ENCODE measurements around the gene PLA2R1. TPM values are rescaled to one million over a fixed set of nuclear protein-coding genes. Genes with fewer than 3 reads are reported as not detected.

PLA2R1 gene
- 10 to 100 TPM; 30.9 to 56.4 TPM for total RNA-seq
- polyA plus RNA-seq (ENCODE audit: insufficient read length in 2 of 2): 10 to 100 TPM in 1 of 2 donors, 1 to 10 TPM in 1; 4.8 to 14.0 TPM
- long read RNA-seq, donor 1: 0 reads
- long read RNA-seq, donor 2: 0 reads
- long read RNA-seq, donor 3: 0 reads
- long read RNA-seq, donor 4: 0 reads

DNA sequence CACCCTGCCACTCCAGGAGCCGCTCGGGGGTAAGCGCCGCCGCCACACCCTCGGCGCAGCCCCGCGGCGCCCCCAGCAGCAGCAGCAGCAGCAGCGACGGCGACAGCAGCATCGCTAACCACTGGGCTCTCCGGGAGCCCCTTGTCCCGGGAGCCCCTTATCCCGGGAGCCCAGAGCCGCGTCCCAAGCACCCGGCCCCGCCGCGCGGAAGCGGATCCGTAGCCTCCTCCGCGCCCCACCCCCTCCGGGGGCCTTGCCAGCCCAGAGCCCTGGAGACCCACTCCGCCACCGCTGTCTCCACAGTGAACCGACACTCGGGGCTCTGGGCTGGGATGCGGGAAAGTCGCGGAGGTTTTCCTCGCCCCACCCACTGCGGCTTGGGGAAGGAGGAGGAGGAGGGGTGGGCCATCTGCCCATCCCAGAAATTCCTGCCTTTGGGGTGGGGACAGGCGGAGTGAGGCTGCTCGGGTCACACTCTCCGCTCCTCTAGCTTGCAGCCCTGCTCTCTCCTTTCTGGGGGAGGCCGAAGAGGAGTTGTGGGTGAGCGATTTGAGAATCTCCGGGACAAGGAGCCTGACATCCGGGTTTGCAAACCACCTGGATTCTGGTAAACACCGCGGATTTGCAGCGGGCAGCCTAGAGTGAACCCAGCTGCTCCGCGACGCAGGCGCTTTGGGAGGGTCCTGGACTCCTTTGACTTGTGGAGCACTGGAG, at the start of gene PLA2R1:
Gene PLA2R1, minus strand, starts transcription at position 324 of the 714 bp plus-strand sequence. Its CDS starts 212 bp downstream, at position 112.
- H3K4me1 ChIP-seq (ENCODE audit: control insufficient read depth, insufficient read depth, low read length): peaks cover 18% of the 10 kb centered on the region
- DNase-seq (ENCODE audit: low read depth in 4 of 6, low spot score in 6 of 6): peak in 2 of 6 donors; percentile 60 to 71
- H3K27me3 ChIP-seq (ENCODE audit: control insufficient read depth, insufficient read depth, low read length): peaks cover 21% of the 10 kb centered on the region
- H3K27ac ChIP-seq (ENCODE audit: low read depth, low read length): peak within 1 kb of the TSS; percentile 6
- no peaks in the 10 kb centered on the region for H3K36me3 ChIP-seq (ENCODE audit: control insufficient read depth, insufficient read depth, low read length)
- 1% methylated on average over 48 of the region's 52 CpGs for WGBS (ENCODE audit: insufficient coverage)
- peak within 1 kb of the TSS; percentile 66 for H3K4me3 ChIP-seq (ENCODE audit: low read depth, low read length)
- no peaks in the 10 kb centered on the region for H3K9me3 ChIP-seq (ENCODE audit: control insufficient read depth, insufficient read depth, low read length)

DNA sequence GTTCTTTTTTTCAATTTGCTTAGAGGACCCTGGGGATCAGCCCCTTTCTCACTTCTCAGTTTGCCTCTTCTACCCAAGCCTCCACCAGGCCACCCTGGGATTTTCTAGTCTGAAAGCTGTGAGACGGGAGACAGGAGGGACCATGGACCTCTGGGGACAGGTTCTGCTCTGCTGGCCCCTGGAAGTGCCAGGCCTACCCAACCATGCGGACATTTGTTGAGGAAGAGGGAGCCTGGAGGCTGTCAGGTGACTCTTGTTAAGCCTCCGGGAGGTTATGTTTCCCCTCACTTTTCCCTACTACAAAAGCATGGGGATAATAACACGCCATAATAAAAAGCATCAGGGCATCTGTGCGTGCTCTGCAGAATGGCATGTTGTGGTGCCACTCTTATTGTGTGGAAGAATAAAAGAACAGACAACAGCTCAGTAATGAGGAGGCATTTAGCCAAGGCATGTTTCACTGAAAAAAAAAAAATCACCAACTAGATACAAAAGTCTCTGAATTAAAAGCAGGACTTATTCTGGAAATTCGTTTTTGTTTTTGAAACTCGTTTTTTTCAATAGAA, 48.3 kb upstream of the PLA2R1 start:
- Histone ChIP-seq H3K4me1 (ENCODE audit: control insufficient read depth, insufficient read depth, low read length) (no peaks in the 10 kb centered on the region), H3K9me3 (ENCODE audit: control insufficient read depth, insufficient read depth, low read length) (no peaks in the 10 kb centered on the region), H3K36me3 (ENCODE audit: control insufficient read depth, insufficient read depth, low read length) (no peaks in the 10 kb centered on the region), H3K4me3 (ENCODE audit: low read depth, low read length) (no peak overlapping the region), H3K27ac (ENCODE audit: low read depth, low read length) (no peak overlapping the region), H3K27me3 (ENCODE audit: control insufficient read depth, insufficient read depth, low read length) (no peaks in the 10 kb centered on the region)
- no peak for DNase-seq (ENCODE audit: low read depth in 4 of 6, low spot score in 6 of 6)
- 100% methylated on average over 1 of the region's 7 CpGs for WGBS (ENCODE audit: insufficient coverage)

DNA sequence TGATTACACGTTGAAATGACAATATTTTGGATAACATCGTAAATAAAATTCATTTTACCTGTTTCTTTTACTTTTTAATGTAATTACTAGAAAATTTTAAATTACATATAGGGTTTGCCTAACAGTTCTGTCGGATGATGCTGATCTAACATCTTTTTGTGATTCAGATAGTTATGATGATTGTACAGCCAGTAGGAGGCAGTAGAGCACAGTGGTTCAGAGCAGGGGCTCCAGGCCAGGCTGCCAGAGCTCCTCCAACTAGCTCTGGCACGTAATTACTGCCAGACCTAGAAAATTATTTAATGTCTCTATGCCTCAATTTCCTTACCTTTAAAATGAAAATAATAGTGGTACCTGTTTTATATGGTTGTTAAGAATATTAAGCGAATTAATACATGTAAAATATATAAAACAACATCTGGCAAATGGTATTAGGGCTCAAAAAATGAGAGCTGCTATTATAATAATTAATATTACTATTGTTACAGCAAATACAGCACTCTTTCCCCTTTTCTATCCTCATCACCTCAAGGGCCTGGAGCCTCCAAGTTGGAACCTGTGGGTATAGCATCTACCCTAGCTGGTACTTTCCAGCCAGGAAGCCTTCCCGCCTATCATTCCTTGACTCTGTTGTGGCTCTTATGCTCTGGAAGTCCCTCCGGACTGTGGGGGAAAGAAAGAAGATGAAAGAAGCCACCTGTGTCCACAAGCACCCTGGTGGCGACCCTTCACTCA, 47.7 kb upstream of the PLA2R1 start:
- Histone ChIP-seq H3K27ac (ENCODE audit: low read depth, low read length) (no peak overlapping the region), H3K36me3 (ENCODE audit: control insufficient read depth, insufficient read depth, low read length) (no peaks in the 10 kb centered on the region), H3K4me3 (ENCODE audit: low read depth, low read length) (no peak overlapping the region), H3K9me3 (ENCODE audit: control insufficient read depth, insufficient read depth, low read length) (no peaks in the 10 kb centered on the region), H3K4me1 (ENCODE audit: control insufficient read depth, insufficient read depth, low read length) (no peaks in the 10 kb centered on the region), H3K27me3 (ENCODE audit: control insufficient read depth, insufficient read depth, low read length) (no peaks in the 10 kb centered on the region)
- DNase-seq (ENCODE audit: low read depth in 4 of 6, low spot score in 6 of 6): peak; percentile 26 to 86 (median 56)
- WGBS (ENCODE audit: insufficient coverage): 100% methylated on average over 1 of the region's 8 CpGs

DNA sequence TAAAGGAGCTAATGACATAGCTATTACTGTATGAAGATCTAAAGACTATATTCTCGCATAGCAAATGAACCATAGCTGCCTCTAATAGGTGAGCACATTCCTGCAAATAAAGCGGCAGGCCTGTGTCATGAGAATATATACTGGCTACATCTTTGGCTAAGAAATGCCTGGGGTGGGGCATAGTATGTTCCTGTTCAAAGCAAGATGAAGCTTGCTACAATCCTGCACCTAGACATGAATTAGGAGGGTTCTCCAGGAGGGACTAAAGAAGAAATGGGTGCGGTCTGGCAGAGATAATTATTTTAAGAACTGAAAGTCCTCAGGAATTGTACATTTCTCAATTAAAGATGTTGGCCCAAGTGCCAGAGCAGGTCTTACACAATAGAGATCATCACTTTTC, 46.8 kb upstream of the PLA2R1 start:
- Histone ChIP-seq H3K27me3 (ENCODE audit: control insufficient read depth, insufficient read depth, low read length) (no peaks in the 10 kb centered on the region), H3K9me3 (ENCODE audit: control insufficient read depth, insufficient read depth, low read length) (no peaks in the 10 kb centered on the region), H3K4me3 (ENCODE audit: low read depth, low read length) (no peak overlapping the region), H3K27ac (ENCODE audit: low read depth, low read length) (no peak overlapping the region), H3K4me1 (ENCODE audit: control insufficient read depth, insufficient read depth, low read length) (no peaks in the 10 kb centered on the region), H3K36me3 (ENCODE audit: control insufficient read depth, insufficient read depth, low read length) (no peaks in the 10 kb centered on the region)
- 84% methylated on average over 3 of the region's 3 CpGs for WGBS (ENCODE audit: insufficient coverage)
- DNase-seq (ENCODE audit: low read depth in 4 of 6, low spot score in 6 of 6): no peak

DNA sequence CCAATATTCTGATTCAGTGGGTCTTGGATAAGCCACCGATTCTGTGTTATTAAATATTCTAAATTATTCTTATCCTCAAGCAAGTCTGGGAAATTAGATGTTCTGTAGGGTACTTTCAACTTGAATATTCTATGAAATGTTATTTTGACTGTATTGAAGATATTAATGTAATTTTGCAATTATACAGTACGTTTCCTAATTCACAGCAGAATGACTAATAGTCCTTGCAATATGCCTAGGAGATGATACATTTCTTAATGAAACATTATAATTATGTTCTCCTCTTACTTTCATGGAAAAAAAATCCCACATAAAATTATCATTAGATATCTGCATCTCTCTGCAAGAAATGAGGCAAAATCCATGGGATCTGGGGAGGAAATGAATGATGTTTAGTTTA, 46.2 kb upstream of the PLA2R1 start:
- WGBS (ENCODE audit: insufficient coverage): no CpG with 5 or more reads among the region's 2 CpGs
- DNase-seq (ENCODE audit: low read depth in 4 of 6, low spot score in 6 of 6): no peak
- Histone ChIP-seq H3K4me1 (ENCODE audit: control insufficient read depth, insufficient read depth, low read length) (no peaks in the 10 kb centered on the region), H3K36me3 (ENCODE audit: control insufficient read depth, insufficient read depth, low read length) (no peaks in the 10 kb centered on the region), H3K4me3 (ENCODE audit: low read depth, low read length) (no peak overlapping the region), H3K27me3 (ENCODE audit: control insufficient read depth, insufficient read depth, low read length) (no peaks in the 10 kb centered on the region), H3K27ac (ENCODE audit: low read depth, low read length) (no peak overlapping the region), H3K9me3 (ENCODE audit: control insufficient read depth, insufficient read depth, low read length) (no peaks in the 10 kb centered on the region)

DNA sequence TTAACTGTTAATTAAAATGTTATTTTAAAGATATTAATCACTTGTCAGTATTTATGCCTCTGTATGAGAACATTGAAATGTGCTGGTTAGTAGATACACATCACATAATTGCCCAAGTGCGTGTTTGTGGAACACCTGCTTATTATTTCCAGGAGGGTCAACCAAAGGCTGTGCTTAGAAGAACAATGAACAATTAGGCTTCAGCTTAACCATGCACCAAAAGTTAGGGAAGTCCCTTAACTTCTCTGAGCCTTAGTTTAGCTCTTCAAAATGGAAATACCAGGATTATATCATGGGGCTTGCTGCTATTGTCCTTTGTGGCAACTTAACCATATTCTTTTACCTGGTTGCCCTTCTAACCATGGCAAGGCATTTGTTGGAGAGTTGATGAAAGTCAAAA, 43.0 kb upstream of the PLA2R1 start:
- Histone ChIP-seq H3K9me3 (ENCODE audit: control insufficient read depth, insufficient read depth, low read length) (no peaks in the 10 kb centered on the region), H3K36me3 (ENCODE audit: control insufficient read depth, insufficient read depth, low read length) (no peaks in the 10 kb centered on the region), H3K27ac (ENCODE audit: low read depth, low read length) (no peak overlapping the region), H3K4me3 (ENCODE audit: low read depth, low read length) (no peak overlapping the region), H3K4me1 (ENCODE audit: control insufficient read depth, insufficient read depth, low read length) (no peaks in the 10 kb centered on the region), H3K27me3 (ENCODE audit: control insufficient read depth, insufficient read depth, low read length) (no peaks in the 10 kb centered on the region)
- WGBS (ENCODE audit: insufficient coverage): no CpG with 5 or more reads among the region's 1 CpG
- no peak for DNase-seq (ENCODE audit: low read depth in 4 of 6, low spot score in 6 of 6)

DNA sequence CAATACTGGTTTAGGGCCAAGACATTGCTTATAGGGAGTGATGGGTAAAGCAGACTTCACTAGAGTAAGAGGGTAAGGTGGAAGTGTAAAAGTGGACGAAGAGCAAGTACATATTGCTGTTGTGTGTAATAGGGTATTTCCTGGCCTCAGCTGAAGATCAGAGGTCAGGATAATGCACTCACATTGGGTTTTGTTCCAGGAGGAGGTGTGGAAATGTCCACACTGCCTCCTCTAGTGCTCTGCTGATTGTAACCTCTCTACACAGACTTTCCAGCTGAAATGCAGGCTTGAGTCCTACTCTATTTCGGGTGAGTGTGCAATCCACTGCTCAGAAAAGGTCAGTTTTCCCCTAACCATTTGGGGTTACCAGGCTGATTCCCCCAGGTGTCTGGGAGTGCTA, 41.7 kb upstream of the PLA2R1 start:
- H3K9me3 ChIP-seq (ENCODE audit: control insufficient read depth, insufficient read depth, low read length): no peaks in the 10 kb centered on the region
- no peaks in the 10 kb centered on the region for H3K4me1 ChIP-seq (ENCODE audit: control insufficient read depth, insufficient read depth, low read length)
- H3K27ac ChIP-seq (ENCODE audit: low read depth, low read length): no peak overlapping the region
- H3K36me3 ChIP-seq (ENCODE audit: control insufficient read depth, insufficient read depth, low read length): no peaks in the 10 kb centered on the region
- no peak overlapping the region for H3K4me3 ChIP-seq (ENCODE audit: low read depth, low read length)
- no peak for DNase-seq (ENCODE audit: low read depth in 4 of 6, low spot score in 6 of 6)
- WGBS (ENCODE audit: insufficient coverage): 100% methylated on average over 1 of the region's 2 CpGs
- no peaks in the 10 kb centered on the region for H3K27me3 ChIP-seq (ENCODE audit: control insufficient read depth, insufficient read depth, low read length)

DNA sequence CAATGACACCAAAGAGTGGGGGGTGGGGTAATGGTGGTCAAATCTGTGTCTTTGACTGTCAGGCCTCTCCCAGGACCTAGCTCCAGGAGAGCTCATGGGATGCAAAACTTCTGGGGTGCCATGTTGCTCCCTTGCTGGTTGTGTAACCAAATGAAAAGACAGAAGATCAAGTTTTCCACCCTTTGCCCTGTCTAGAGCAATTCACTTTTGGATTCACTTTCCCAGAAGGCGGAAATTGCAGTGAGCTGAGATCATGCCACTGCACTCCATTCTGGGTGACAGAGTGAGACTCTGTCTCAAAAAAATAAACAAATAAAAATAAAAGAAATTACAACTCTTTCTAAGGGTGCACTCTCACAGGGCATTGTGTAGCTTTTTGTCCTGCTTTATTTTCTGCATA, 34.9 kb upstream of the PLA2R1 start:
- Histone ChIP-seq H3K27me3 (ENCODE audit: control insufficient read depth, insufficient read depth, low read length) (no peaks in the 10 kb centered on the region), H3K9me3 (ENCODE audit: control insufficient read depth, insufficient read depth, low read length) (peaks cover 2% of the 10 kb centered on the region), H3K4me1 (ENCODE audit: control insufficient read depth, insufficient read depth, low read length) (no peaks in the 10 kb centered on the region), H3K4me3 (ENCODE audit: low read depth, low read length) (no peak overlapping the region), H3K27ac (ENCODE audit: low read depth, low read length) (no peak overlapping the region), H3K36me3 (ENCODE audit: control insufficient read depth, insufficient read depth, low read length) (no peaks in the 10 kb centered on the region)
- no CpG with 5 or more reads among the region's 1 CpG for WGBS (ENCODE audit: insufficient coverage)
- no peak for DNase-seq (ENCODE audit: low read depth in 4 of 6, low spot score in 6 of 6)

DNA sequence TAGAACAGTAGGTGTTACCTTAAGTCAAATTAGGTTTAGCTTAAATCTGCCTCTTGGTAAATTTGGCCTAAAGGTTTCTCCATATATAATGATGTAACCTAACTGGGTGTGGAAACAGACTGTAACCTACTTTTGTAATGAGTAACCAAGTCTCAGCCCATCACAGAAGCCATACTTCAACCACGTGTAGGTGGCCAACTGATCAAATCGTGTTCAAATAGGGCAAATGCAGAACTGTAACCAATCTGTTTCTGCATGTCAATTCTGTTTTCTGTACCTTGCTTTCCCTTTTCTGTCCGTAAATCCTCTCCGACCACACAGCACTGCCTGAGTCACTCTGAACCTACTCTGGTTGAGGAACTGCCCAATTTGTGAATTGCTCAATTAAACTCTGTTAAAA, 34.0 kb upstream of the PLA2R1 start:
- WGBS (ENCODE audit: insufficient coverage): 100% methylated on average over 1 of the region's 4 CpGs
- no peak overlapping the region for H3K4me3 ChIP-seq (ENCODE audit: low read depth, low read length)
- H3K27ac ChIP-seq (ENCODE audit: low read depth, low read length): no peak overlapping the region
- H3K4me1 ChIP-seq (ENCODE audit: control insufficient read depth, insufficient read depth, low read length): no peaks in the 10 kb centered on the region
- H3K9me3 ChIP-seq (ENCODE audit: control insufficient read depth, insufficient read depth, low read length): peaks cover 2% of the 10 kb centered on the region
- H3K27me3 ChIP-seq (ENCODE audit: control insufficient read depth, insufficient read depth, low read length): no peaks in the 10 kb centered on the region
- no peak for DNase-seq (ENCODE audit: low read depth in 4 of 6, low spot score in 6 of 6)
- no peaks in the 10 kb centered on the region for H3K36me3 ChIP-seq (ENCODE audit: control insufficient read depth, insufficient read depth, low read length)

Data from spinal cord (tissue), 10 donors.